GM12878 (cell line): ENCODE results near the gene ZBTB7B. TPM values are rescaled to one million over a fixed set of nuclear protein-coding genes. Genes with fewer than 3 reads are reported as not detected.
A peak's percentile ranks its signal among the peaks of the same experiment; 100 is the strongest.

Source experiments
- ATF3 ChIP-seq: IDR thresholded peaks from 2 replicates; pipeline ENCODE4 v1.6.1; 2011; ENCODE audit warnings: low read depth, mild to moderate bottlenecking, low read length, moderate library complexity, borderline replicate concordance; ENCODE audit errors: extremely low read depth
- CTCF ChIP-seq, 3 experiments: IDR thresholded peaks in 2 of 3; conservative IDR thresholded peaks in 1 of 3; 2 replicates each; pipeline ENCODE4 v1.5.1; 2011; ENCODE audit warnings: low read depth in 3 of 3, low read length in 3 of 3, mild to moderate bottlenecking in 3 of 3, control low read depth in 2 of 3, moderate library complexity in 2 of 3, inconsistent platforms in 1 of 3, mixed read lengths in 1 of 3; ENCODE audit not compliant: control insufficient read depth in 2 of 3, insufficient read depth in 1 of 3; ENCODE audit errors: extremely low read depth in 1 of 3
- DPF2 ChIP-seq: fragments of 450-650 bp; IDR thresholded peaks from 2 replicates; pipeline ENCODE4 v1.6.1; 2017; ENCODE audit warnings: mild to moderate bottlenecking
- ELK1 ChIP-seq: IDR thresholded peaks from 2 replicates; pipeline ENCODE4 v1.6.1; 2012; ENCODE audit warnings: low read depth, low read length, improper control_type of control experiment
- GABPA ChIP-seq: IDR thresholded peaks from 2 replicates; pipeline ENCODE4 v1.6.1; 2014; ENCODE audit warnings: antibody characterized with exemption, low read depth, mild to moderate bottlenecking, inconsistent platforms
- HCFC1 ChIP-seq: fragments of 150-350 bp; IDR thresholded peaks from 2 replicates; pipeline ENCODE4 v1.6.1; 2014; ENCODE audit warnings: low read length
- HDGF ChIP-seq: fragments of 450-650 bp; IDR thresholded peaks from 2 replicates; pipeline ENCODE4 v1.6.1; 2016; ENCODE audit warnings: antibody characterized with exemption
- JUNB ChIP-seq: IDR thresholded peaks from 2 replicates; pipeline ENCODE4 v1.6.1; 2016; ENCODE audit warnings: antibody characterized with exemption, mild to moderate bottlenecking
- KAT2A ChIP-seq: conservative IDR thresholded peaks from 2 replicates; pipeline ENCODE4 v1.6.1; 2011; ENCODE audit warnings: low read depth, low read length; ENCODE audit not compliant: control insufficient read depth
- NFYB ChIP-seq: IDR thresholded peaks from 2 replicates; pipeline ENCODE4 v1.6.1; 2011; ENCODE audit warnings: low read depth, mild to moderate bottlenecking, low read length, improper control_type of control experiment, moderate library complexity; ENCODE audit not compliant: insufficient read depth
- NR2C2 ChIP-seq: IDR thresholded peaks from 2 replicates; pipeline ENCODE4 v1.6.1; 2011; ENCODE audit warnings: borderline replicate concordance, low read depth; ENCODE audit not compliant: control insufficient read depth, insufficient read length
- POLR2AphosphoS5 ChIP-seq: IDR thresholded peaks from 2 replicates; pipeline ENCODE4 v1.6.1; 2011; ENCODE audit warnings: mild to moderate bottlenecking, low read length, inconsistent platforms
- RAD21 ChIP-seq: IDR thresholded peaks from 2 replicates; pipeline ENCODE4 v1.6.1; 2011; ENCODE audit warnings: mild to moderate bottlenecking, low read depth, low read length, moderate library complexity; ENCODE audit not compliant: insufficient read depth
- RUNX3 ChIP-seq: IDR thresholded peaks from 2 replicates; pipeline ENCODE4 v1.6.1; 2012; ENCODE audit warnings: low read length, inconsistent platforms
- SRF ChIP-seq, 2 experiments: IDR thresholded peaks; 2 replicates each; pipeline ENCODE4 v1.6.1; 2011; ENCODE audit warnings: low read depth in 2 of 2, low read length in 2 of 2, mild to moderate bottlenecking in 1 of 2, moderate library complexity in 1 of 2
- YY1 ChIP-seq: IDR thresholded peaks from 2 replicates; pipeline ENCODE4 v1.6.1; 2011; ENCODE audit warnings: low read depth, mild to moderate bottlenecking, low read length
- ZNF217 ChIP-seq: fragments of 450-650 bp; IDR thresholded peaks from 2 replicates; pipeline ENCODE4 v1.6.1; 2017; ENCODE audit warnings: antibody characterized with exemption, mild to moderate bottlenecking
- ZZZ3 ChIP-seq: IDR thresholded peaks from 2 replicates; pipeline ENCODE4 v1.6.1; 2011; ENCODE audit warnings: low read depth; ENCODE audit not compliant: control insufficient read depth, insufficient read length
- polyA plus RNA-seq, 11 experiments: library from polyadenylated mRNA; depleted of rRNA in 4 of 11; unstranded in 6 of 11; stranded (reverse) in 5 of 11; fragments of >200 nt; fragmentation: Nextera tagmentation in 4 of 11; fragmentation: Illumina TruSeq in 1 of 11; extraction: Ambion mirVana in 4 of 11; extraction: Trizol in 1 of 11; gene quantifications; 1 replicate in 1 of 11; 2 replicates in 10 of 11; pipeline versions ENCODE4 v1.2.1 to v1.2.3, GENCODE V29; 2011 to 2016; ENCODE audit warnings: inconsistent platforms in 2 of 11, missing spikeins in 2 of 11, low read depth in 1 of 11
- total RNA-seq, 4 experiments: library from RNA; depleted of rRNA in 3 of 4; stranded (reverse); fragments of >200 nt in 3 of 4; fragmentation: Illumina TruSeq in 1 of 4; extraction: Trizol in 1 of 4; gene quantifications; 2 replicates each; pipeline versions ENCODE4 v1.2.1 to v1.2.3, GENCODE V29; 2013 to 2021
- TF ChIP-seq, protein P1 (sequence below): fragments of 450-650 bp; IDR thresholded peaks from 2 replicates; pipeline ENCODE4 v1.6.1; 2016; ENCODE audit warnings: mild to moderate bottlenecking, moderate library complexity, borderline replicate concordance
- TF ChIP-seq, protein P2 (sequence below): fragments of 450-650 bp; IDR thresholded peaks from 2 replicates; pipeline ENCODE4 v1.6.1; 2016; ENCODE audit warnings: mild to moderate bottlenecking

Gene ZBTB7B
- total and polyA plus RNA-seq, 10 of the 15 experiments (the other 5 are each of a cell fraction or from before 2014, with no cell fraction given) = 0.11 to 44.9 (median 11.3) TPM

DNA sequence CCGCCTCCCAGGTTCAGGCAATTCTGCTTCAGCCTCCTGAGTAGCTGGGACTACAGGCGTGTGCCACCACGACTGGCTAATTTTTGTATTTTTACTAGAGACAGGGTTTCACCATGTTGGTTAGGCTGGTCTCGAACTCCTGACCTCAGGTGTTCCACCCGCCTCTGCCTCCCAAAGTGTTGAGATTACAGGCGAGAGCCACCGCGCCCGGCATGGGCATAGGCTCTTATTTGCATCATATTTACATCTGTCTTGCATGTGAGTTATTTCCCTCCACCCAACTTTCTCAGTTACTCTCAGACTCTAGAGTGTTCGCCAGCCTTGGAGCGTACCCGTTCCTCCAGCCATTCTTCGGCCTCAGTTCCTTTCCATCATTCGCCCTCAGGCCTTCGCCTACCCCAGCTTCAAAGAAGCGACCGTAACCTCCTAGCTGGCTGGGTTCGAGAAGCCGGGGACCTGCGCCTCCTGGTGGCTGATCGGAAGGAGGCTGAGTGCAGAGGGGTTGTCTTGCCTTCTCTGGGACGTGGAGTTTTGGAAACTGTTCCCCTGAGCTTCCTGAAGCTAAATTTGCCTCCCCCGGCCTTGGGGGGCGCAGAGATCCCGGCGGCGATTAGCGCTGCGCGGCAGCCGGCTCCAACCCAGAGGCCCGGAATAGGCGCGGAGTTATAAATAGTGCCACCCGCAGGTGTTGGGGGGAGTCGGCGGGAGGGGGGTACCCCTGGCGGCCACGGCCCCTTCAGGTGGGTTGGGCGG, 3.6 kb upstream of the ZBTB7B start (continued):
- peak; percentile 83; the same call in 1 of the 2 replicates for TF ChIP-seq HDGF
- TF ChIP-seq CTCF (IDR thresholded peaks at IDR 0.05 in 2 of 3, conservative IDR thresholded peaks at IDR 0.05 in 1 of 3; ENCODE audit: control insufficient read depth in 2 of 3, extremely low read depth in 1 of 3, insufficient read depth in 1 of 3, low read depth in 3 of 3, low read length in 3 of 3) = peak; percentile 86 to 97 (median 95)
- TF ChIP-seq, protein P1, sequence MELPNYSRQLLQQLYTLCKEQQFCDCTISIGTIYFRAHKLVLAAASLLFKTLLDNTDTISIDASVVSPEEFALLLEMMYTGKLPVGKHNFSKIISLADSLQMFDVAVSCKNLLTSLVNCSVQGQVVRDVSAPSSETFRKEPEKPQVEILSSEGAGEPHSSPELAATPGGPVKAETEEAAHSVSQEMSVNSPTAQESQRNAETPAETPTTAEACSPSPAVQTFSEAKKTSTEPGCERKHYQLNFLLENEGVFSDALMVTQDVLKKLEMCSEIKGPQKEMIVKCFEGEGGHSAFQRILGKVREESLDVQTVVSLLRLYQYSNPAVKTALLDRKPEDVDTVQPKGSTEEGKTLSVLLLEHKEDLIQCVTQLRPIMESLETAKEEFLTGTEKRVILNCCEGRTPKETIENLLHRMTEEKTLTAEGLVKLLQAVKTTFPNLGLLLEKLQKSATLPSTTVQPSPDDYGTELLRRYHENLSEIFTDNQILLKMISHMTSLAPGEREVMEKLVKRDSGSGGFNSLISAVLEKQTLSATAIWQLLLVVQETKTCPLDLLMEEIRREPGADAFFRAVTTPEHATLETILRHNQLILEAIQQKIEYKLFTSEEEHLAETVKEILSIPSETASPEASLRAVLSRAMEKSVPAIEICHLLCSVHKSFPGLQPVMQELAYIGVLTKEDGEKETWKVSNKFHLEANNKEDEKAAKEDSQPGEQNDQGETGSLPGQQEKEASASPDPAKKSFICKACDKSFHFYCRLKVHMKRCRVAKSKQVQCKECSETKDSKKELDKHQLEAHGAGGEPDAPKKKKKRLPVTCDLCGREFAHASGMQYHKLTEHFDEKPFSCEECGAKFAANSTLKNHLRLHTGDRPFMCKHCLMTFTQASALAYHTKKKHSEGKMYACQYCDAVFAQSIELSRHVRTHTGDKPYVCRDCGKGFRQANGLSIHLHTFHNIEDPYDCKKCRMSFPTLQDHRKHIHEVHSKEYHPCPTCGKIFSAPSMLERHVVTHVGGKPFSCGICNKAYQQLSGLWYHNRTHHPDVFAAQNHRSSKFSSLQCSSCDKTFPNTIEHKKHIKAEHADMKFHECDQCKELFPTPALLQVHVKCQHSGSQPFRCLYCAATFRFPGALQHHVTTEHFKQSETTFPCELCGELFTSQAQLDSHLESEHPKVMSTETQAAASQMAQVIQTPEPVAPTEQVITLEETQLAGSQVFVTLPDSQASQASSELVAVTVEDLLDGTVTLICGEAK = peak; percentile 47; the same call in 1 of the 2 replicates
- peak; percentile 72 for TF ChIP-seq RAD21
- no peak for TF ChIP-seq ZZZ3
- no peak for TF ChIP-seq ELK1
- TF ChIP-seq KAT2A = no peak
- TF ChIP-seq GABPA = no peak
- TF ChIP-seq ATF3 = no peak
- peak; percentile 75 for TF ChIP-seq YY1
- TF ChIP-seq JUNB = no peak; the same call in 1 of the 2 replicates
- TF ChIP-seq ZNF217 = peak; percentile 57; the same call in 1 of the 2 replicates
- TF ChIP-seq, protein P2, sequence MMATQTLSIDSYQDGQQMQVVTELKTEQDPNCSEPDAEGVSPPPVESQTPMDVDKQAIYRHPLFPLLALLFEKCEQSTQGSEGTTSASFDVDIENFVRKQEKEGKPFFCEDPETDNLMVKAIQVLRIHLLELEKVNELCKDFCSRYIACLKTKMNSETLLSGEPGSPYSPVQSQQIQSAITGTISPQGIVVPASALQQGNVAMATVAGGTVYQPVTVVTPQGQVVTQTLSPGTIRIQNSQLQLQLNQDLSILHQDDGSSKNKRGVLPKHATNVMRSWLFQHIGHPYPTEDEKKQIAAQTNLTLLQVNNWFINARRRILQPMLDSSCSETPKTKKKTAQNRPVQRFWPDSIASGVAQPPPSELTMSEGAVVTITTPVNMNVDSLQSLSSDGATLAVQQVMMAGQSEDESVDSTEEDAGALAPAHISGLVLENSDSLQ = peak; percentile 45
- TF ChIP-seq DPF2 = 0 out of 2 replicates have a peak, but pooled peaks have one; percentile 8
- TF ChIP-seq HCFC1 = peak; percentile 15; the same call in 1 of the 2 replicates
- 0 out of 4 replicates have a peak, but pooled peaks of 1 of the 2 experiments have one; percentile 38 for TF ChIP-seq SRF (IDR thresholded peaks at IDR 0.05; ENCODE audit: low read depth in 2 of 2, low read length in 2 of 2)
- 0 out of 2 replicates have a peak, but pooled peaks have one; percentile 45 for TF ChIP-seq POLR2AphosphoS5
- no peak for TF ChIP-seq NR2C2
- TF ChIP-seq RUNX3 = no peak
- TF ChIP-seq NFYB = no peak
